ENCODE measurements around the gene TRMT2A.

The TRMT2A gene

DNA sequence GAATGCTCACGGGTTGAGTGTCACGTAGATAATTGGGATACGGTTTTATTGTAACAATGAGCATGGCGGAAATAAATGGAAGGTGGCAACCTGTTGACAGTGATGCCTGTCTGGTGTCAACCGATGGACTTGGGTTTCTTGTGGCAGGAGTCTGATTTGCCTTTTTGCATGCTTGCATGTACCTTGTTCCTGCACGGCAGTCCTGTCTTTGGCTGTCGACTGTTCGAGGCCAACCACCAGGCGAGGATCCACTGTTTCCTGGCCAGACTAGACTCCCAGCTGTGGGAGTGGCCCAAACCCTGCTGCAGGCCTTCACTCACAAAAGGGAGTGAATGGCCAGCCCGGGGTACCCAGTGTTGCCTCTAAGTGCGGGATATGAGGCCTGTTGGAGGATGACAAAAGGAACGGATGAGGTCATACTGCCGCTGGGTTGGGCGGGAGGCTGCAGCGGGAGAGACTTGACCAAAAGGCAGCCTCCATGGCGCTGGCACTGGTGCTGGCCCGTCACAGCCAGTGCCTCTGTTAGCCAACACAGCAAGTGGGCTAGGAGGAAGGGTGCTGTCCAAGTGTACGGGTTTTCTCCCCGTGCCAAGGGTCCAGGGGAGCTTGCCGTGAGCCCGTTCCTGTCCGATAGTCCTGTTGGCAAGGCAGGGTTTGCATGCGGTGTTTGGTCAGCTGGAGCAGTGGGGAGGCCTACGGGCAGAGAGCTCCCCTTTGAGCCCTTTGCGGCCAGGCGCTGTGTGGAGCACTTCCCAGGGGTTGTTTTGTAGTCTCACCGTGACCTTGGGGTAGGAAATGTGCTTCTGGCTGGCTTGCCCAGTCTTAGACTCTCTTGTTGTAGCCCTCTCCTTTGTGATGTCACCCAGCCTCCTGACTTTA lies 36.0 kb downstream of the TRMT2A start:
- Histone ChIP-seq H3K4me2 (peak overlapping the region; percentile 92), H3K36me3 (ENCODE audit: insufficient read depth) (no peaks in the 10 kb centered on the region), H3K79me2 (ENCODE audit: insufficient read depth, low read depth) (peaks cover 53% of the 10 kb centered on the region), H3K9ac (peak overlapping the region; percentile 55; the same call in 1 of the 2 replicates), H3K27ac (peak overlapping the region; percentile 46), H3K27me3 (ENCODE audit: insufficient read depth, low read depth) (no peaks in the 10 kb centered on the region), H4K20me1 (ENCODE audit: insufficient read depth) (0 out of 2 replicates have a peak, but pooled peaks cover 4% of the 10 kb centered on the region), H3K4me3 (IDR thresholded peaks at IDR 0.05; ENCODE audit: insufficient read depth, low read depth, low read length) (no peak overlapping the region), H3K4me1 (ENCODE audit: low read depth, poor library complexity, severe bottlenecking) (peaks cover 6% of the 10 kb centered on the region), H2AFZ (ENCODE audit: low read depth) (peak overlapping the region; percentile 54)
- TF ChIP-seq, protein P1, sequence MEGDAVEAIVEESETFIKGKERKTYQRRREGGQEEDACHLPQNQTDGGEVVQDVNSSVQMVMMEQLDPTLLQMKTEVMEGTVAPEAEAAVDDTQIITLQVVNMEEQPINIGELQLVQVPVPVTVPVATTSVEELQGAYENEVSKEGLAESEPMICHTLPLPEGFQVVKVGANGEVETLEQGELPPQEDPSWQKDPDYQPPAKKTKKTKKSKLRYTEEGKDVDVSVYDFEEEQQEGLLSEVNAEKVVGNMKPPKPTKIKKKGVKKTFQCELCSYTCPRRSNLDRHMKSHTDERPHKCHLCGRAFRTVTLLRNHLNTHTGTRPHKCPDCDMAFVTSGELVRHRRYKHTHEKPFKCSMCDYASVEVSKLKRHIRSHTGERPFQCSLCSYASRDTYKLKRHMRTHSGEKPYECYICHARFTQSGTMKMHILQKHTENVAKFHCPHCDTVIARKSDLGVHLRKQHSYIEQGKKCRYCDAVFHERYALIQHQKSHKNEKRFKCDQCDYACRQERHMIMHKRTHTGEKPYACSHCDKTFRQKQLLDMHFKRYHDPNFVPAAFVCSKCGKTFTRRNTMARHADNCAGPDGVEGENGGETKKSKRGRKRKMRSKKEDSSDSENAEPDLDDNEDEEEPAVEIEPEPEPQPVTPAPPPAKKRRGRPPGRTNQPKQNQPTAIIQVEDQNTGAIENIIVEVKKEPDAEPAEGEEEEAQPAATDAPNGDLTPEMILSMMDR (conservative IDR thresholded peaks at IDR 0.05; ENCODE audit: low read depth, low read length), result no peak

DNA sequence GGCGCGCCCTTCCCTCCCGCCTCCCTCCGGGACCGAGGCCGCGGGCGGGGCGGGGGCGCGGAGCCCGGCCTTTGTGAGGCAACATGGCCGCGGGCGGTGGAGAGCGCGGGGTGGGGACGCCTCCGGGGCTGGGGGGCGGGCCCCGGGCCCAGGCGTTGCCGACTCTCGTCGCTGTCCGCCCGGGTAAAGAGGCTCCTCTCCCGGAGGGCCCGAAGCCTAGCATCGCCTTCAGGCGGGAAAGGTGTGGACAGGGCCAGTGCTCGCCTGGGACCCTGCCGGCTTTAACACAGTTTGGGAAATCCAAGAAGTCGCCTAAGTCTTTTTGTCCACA lies 36.6 kb downstream of the TRMT2A start:
- Histone ChIP-seq H3K4me3 (IDR thresholded peaks at IDR 0.05; ENCODE audit: insufficient read depth, low read depth, low read length) (no peak overlapping the region), H3K27me3 (ENCODE audit: insufficient read depth, low read depth) (no peaks in the 10 kb centered on the region), H3K4me1 (ENCODE audit: low read depth, poor library complexity, severe bottlenecking) (peaks cover 6% of the 10 kb centered on the region), H2AFZ (ENCODE audit: low read depth) (peak overlapping the region; percentile 54), H3K9ac (peak overlapping the region; percentile 55; the same call in 1 of the 2 replicates), H3K27ac (peak overlapping the region; percentile 46), H4K20me1 (ENCODE audit: insufficient read depth) (0 out of 2 replicates have a peak, but pooled peaks cover 4% of the 10 kb centered on the region), H3K36me3 (ENCODE audit: insufficient read depth) (no peaks in the 10 kb centered on the region), H3K4me2 (peak overlapping the region; percentile 92), H3K79me2 (ENCODE audit: insufficient read depth, low read depth) (peaks cover 50% of the 10 kb centered on the region)
- TF ChIP-seq, protein P1 (conservative IDR thresholded peaks at IDR 0.05; ENCODE audit: low read depth, low read length), result no peak

DNA sequence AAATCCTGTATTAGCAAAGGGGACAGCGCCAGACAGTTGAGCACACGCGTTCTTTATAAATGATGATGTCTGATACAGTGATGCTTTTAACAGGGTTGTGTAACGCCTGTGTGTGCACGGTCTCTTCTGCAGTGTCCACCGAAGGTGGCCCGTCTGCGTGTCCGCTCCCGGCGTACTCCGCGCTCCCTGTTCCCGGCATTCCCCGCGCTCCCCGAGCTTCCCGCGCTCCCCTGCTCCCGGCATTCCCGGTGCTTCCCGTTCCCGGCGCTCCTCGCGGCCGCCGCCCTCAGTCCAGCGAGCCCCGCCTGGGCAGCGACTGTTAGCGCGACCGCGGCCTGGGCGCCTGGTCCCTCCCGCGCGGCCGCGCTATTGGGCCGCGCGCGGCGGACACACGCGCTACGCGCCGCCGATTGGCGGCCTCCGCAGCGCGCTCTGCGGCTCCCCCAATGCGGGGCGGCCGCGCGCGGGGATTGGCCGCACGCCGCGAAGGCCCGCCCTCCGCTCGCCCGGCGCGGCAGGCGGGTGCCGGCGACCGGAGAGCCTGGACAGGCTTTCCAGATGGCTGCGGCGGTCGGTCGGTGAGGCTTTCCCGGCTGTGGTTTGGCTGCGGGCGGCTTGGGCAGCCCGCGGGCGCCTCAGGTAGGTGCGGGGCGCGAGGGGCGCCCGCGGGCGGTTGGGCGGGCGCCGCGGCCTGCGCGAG lies 37.1 kb downstream of the TRMT2A start, which contains the start of gene DGCR8:
Gene DGCR8, plus strand, starts transcription at position 497 of the 700 bp plus-strand sequence. CDS start 5,723 bp downstream, outside the sequence.
- no peak within 1 kb of the TSS for H3K4me3 ChIP-seq (IDR thresholded peaks at IDR 0.05; ENCODE audit: insufficient read depth, low read depth, low read length)
- 0 out of 2 replicates have a peak, but pooled peaks cover 4% of the 10 kb centered on the region for H4K20me1 ChIP-seq (ENCODE audit: insufficient read depth)
- H3K36me3 ChIP-seq (ENCODE audit: insufficient read depth), result no peaks in the 10 kb centered on the region
- H3K9ac ChIP-seq, result peak within 1 kb of the TSS; percentile 55; the same call in 1 of the 2 replicates
- no peaks in the 10 kb centered on the region for H3K27me3 ChIP-seq (ENCODE audit: insufficient read depth, low read depth)
- H2AFZ ChIP-seq (ENCODE audit: low read depth), result peak within 1 kb of the TSS; percentile 55
- H3K79me2 ChIP-seq (ENCODE audit: insufficient read depth, low read depth), result peaks cover 45% of the 10 kb centered on the region
- peak within 1 kb of the TSS; percentile 46 for H3K27ac ChIP-seq
- peak within 1 kb of the TSS; percentile 92 for H3K4me2 ChIP-seq
- TF ChIP-seq, protein P1 (conservative IDR thresholded peaks at IDR 0.05; ENCODE audit: low read depth, low read length), result no peak
- H3K4me1 ChIP-seq (ENCODE audit: low read depth, poor library complexity, severe bottlenecking), result peaks cover 6% of the 10 kb centered on the region

DNA sequence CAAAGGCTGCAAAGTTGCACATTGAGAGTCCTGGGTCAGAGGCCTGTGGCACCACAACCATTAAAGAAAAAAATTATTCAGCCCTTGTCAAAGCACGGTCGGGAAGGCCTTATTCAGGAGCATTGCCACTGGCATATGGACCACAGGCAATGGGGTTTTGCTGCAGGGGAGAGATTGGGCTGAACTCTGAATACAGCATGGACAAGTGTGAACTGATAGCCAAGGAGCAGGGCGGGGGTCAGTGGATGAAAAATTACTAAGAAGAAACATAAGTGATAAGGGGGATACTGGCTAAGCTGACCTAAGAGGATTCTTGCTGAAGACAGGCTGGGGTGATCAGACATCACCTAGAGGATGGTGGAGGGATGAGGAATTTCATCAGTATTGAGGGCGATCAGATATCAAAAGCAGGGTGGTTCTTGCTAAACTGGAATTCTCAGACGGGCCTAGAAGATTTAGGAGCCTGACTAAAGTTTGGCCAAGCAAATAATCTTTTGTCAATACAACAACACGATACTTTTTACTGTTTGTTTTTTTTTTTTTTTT lies 40.3 kb downstream of the TRMT2A start:
- Histone ChIP-seq H3K4me3 (IDR thresholded peaks at IDR 0.05; ENCODE audit: insufficient read depth, low read depth, low read length) (no peak overlapping the region), H3K4me1 (ENCODE audit: low read depth, poor library complexity, severe bottlenecking) (peaks cover 6% of the 10 kb centered on the region)

More for the DNA sequence above, 40.3 kb downstream of the TRMT2A start:
- Histone ChIP-seq H3K9ac (no peak overlapping the region), H3K79me2 (ENCODE audit: insufficient read depth, low read depth) (peaks cover 13% of the 10 kb centered on the region), H3K4me2 (no peak overlapping the region), H3K36me3 (ENCODE audit: insufficient read depth) (no peaks in the 10 kb centered on the region), H4K20me1 (ENCODE audit: insufficient read depth) (no peaks in the 10 kb centered on the region), H3K27me3 (ENCODE audit: insufficient read depth, low read depth) (no peaks in the 10 kb centered on the region), H2AFZ (ENCODE audit: low read depth) (no peak overlapping the region), H3K27ac (no peak overlapping the region)
- TF ChIP-seq, protein P1 (conservative IDR thresholded peaks at IDR 0.05; ENCODE audit: low read depth, low read length), result no peak

Data from KMS-11 (cell line).